Stimulated activated naive CD8-positive, alpha-beta T cell treated with anti-CD3 and anti-CD28 coated beads, Interleukin-15, Interleukin-2, amounts not matched to agents 100 ng/mL and 50 ng/mL, for 24 hours (primary cell): ENCODE results near the gene ITGA4.

Experiments
- H3K27ac Mint-ChIP-seq: one replicate; pipeline ENCODE4 v1.8.0; 2021; ENCODE audit warnings: mild to moderate bottlenecking, mixed read lengths
- H3K27me3 Mint-ChIP-seq: one replicate; pipeline ENCODE4 v1.8.0; 2021; ENCODE audit warnings: mixed read lengths
- H3K36me3 Mint-ChIP-seq: one replicate; pipeline ENCODE4 v1.8.0; 2021; ENCODE audit warnings: low read depth, mixed read lengths
- H3K4me1 Mint-ChIP-seq: one replicate; pipeline ENCODE4 v1.8.0; 2021; ENCODE audit warnings: low read depth, mixed read lengths
- H3K4me3 Mint-ChIP-seq: one replicate; pipeline ENCODE4 v1.8.0; 2021; ENCODE audit warnings: mild to moderate bottlenecking, mixed read lengths
- H3K9me3 Mint-ChIP-seq: one replicate; pipeline ENCODE4 v1.8.0; 2021; ENCODE audit warnings: mixed read lengths

Gene ITGA4

GRCh38 chr2:181466661-181467576 is 9.7 kb downstream of the ITGA4 start:
- H3K27me3 Mint-ChIP-seq, result no peaks in the 10 kb centered on the region
- peak overlapping the region; percentile 34 for H3K4me3 Mint-ChIP-seq
- H3K9me3 Mint-ChIP-seq, result peaks cover 3% of the 10 kb centered on the region
- H3K36me3 Mint-ChIP-seq, result peaks cover 52% of the 10 kb centered on the region
- H3K4me1 Mint-ChIP-seq, result peaks cover 99% of the 10 kb centered on the region
- peak overlapping the region; percentile 88 for H3K27ac Mint-ChIP-seq

GRCh38 chr2:181467966-181468707 is 11.0 kb downstream of the ITGA4 start:
- Mint-ChIP-seq H3K27me3 (no peaks in the 10 kb centered on the region), H3K36me3 (peaks cover 59% of the 10 kb centered on the region), H3K4me3 (peak overlapping the region; percentile 55), H3K27ac (peak overlapping the region; percentile 88), H3K4me1 (peaks cover 99% of the 10 kb centered on the region), H3K9me3 (peaks cover 3% of the 10 kb centered on the region)

- H3K36me3 Mint-ChIP-seq, result peaks cover 59% of the 10 kb centered on the region
- peak overlapping the region; percentile 55 for H3K4me3 Mint-ChIP-seq
- H3K27ac Mint-ChIP-seq, result peak overlapping the region; percentile 88
These were observed 11.6 kb downstream of the ITGA4 start for GRCh38 chr2:181468811-181469210.

GRCh38 chr2:181471226-181471625 is 14.0 kb downstream of the ITGA4 start:
- H3K4me3 Mint-ChIP-seq, result peak overlapping the region; percentile 63
- H3K9me3 Mint-ChIP-seq, result peaks cover 3% of the 10 kb centered on the region
- H3K27ac Mint-ChIP-seq, result peak overlapping the region; percentile 74
- peaks cover 83% of the 10 kb centered on the region for H3K4me1 Mint-ChIP-seq
- peaks cover 75% of the 10 kb centered on the region for H3K36me3 Mint-ChIP-seq
- H3K27me3 Mint-ChIP-seq, result no peaks in the 10 kb centered on the region

More at GRCh38 chr2:181468811-181469210, 11.6 kb downstream of the ITGA4 start:
- Mint-ChIP-seq H3K9me3 (peaks cover 3% of the 10 kb centered on the region), H3K27me3 (no peaks in the 10 kb centered on the region), H3K4me1 (peaks cover 99% of the 10 kb centered on the region)

- Mint-ChIP-seq H3K27me3 (no peaks in the 10 kb centered on the region), H3K27ac (peak overlapping the region; percentile 74), H3K9me3 (peaks cover 3% of the 10 kb centered on the region), H3K4me3 (peak overlapping the region; percentile 63), H3K4me1 (peaks cover 78% of the 10 kb centered on the region), H3K36me3 (peaks cover 80% of the 10 kb centered on the region)
These were observed 14.6 kb downstream of the ITGA4 start for GRCh38 chr2:181471783-181472182.

GRCh38 chr2:181472990-181473389 is 15.8 kb downstream of the ITGA4 start:
- peaks cover 66% of the 10 kb centered on the region for H3K4me1 Mint-ChIP-seq
- H3K36me3 Mint-ChIP-seq, result peaks cover 85% of the 10 kb centered on the region
- peak overlapping the region; percentile 31 for H3K4me3 Mint-ChIP-seq
- H3K9me3 Mint-ChIP-seq, result peaks cover 3% of the 10 kb centered on the region
- H3K27me3 Mint-ChIP-seq, result no peaks in the 10 kb centered on the region
- peak overlapping the region; percentile 88 for H3K27ac Mint-ChIP-seq

GRCh38 chr2:181474222-181474881 is 17.2 kb downstream of the ITGA4 start:
- no peak overlapping the region for H3K27ac Mint-ChIP-seq
- peaks cover 77% of the 10 kb centered on the region for H3K36me3 Mint-ChIP-seq
- H3K27me3 Mint-ChIP-seq, result no peaks in the 10 kb centered on the region
- no peaks in the 10 kb centered on the region for H3K9me3 Mint-ChIP-seq
- no peak overlapping the region for H3K4me3 Mint-ChIP-seq
- peaks cover 52% of the 10 kb centered on the region for H3K4me1 Mint-ChIP-seq

GRCh38 chr2:181483211-181483610 is 26.0 kb downstream of the ITGA4 start:
- no peak overlapping the region for H3K27ac Mint-ChIP-seq
- peaks cover 71% of the 10 kb centered on the region for H3K36me3 Mint-ChIP-seq
- H3K27me3 Mint-ChIP-seq, result no peaks in the 10 kb centered on the region
- no peaks in the 10 kb centered on the region for H3K9me3 Mint-ChIP-seq
- H3K4me3 Mint-ChIP-seq, result no peak overlapping the region
- H3K4me1 Mint-ChIP-seq, result no peaks in the 10 kb centered on the region

- no peaks in the 10 kb centered on the region for H3K9me3 Mint-ChIP-seq
- no peak overlapping the region for H3K4me3 Mint-ChIP-seq
- H3K27ac Mint-ChIP-seq, result no peak overlapping the region
- no peaks in the 10 kb centered on the region for H3K27me3 Mint-ChIP-seq
- no peaks in the 10 kb centered on the region for H3K4me1 Mint-ChIP-seq
- peaks cover 72% of the 10 kb centered on the region for H3K36me3 Mint-ChIP-seq
These were observed 26.7 kb downstream of the ITGA4 start for GRCh38 chr2:181483876-181484275.

- Mint-ChIP-seq H3K4me1 (no peaks in the 10 kb centered on the region), H3K36me3 (peaks cover 77% of the 10 kb centered on the region), H3K27ac (no peak overlapping the region), H3K4me3 (no peak overlapping the region), H3K27me3 (no peaks in the 10 kb centered on the region), H3K9me3 (no peaks in the 10 kb centered on the region)
These were observed 27.9 kb downstream of the ITGA4 start for GRCh38 chr2:181484851-181485637.

GRCh38 chr2:181485638-181485946 is 28.4 kb downstream of the ITGA4 start:
- H3K9me3 Mint-ChIP-seq, result no peaks in the 10 kb centered on the region
- no peaks in the 10 kb centered on the region for H3K4me1 Mint-ChIP-seq
- no peak overlapping the region for H3K4me3 Mint-ChIP-seq
- no peak overlapping the region for H3K27ac Mint-ChIP-seq
- no peaks in the 10 kb centered on the region for H3K27me3 Mint-ChIP-seq
- peaks cover 80% of the 10 kb centered on the region for H3K36me3 Mint-ChIP-seq

- no peaks in the 10 kb centered on the region for H3K27me3 Mint-ChIP-seq
- peaks cover 3% of the 10 kb centered on the region for H3K4me1 Mint-ChIP-seq
- no peak overlapping the region for H3K27ac Mint-ChIP-seq
- H3K4me3 Mint-ChIP-seq, result no peak overlapping the region
- peaks cover 39% of the 10 kb centered on the region for H3K36me3 Mint-ChIP-seq
- H3K9me3 Mint-ChIP-seq, result no peaks in the 10 kb centered on the region
These were observed 42.0 kb downstream of the ITGA4 start for GRCh38 chr2:181499231-181499630.

- peaks cover 36% of the 10 kb centered on the region for H3K36me3 Mint-ChIP-seq
- no peaks in the 10 kb centered on the region for H3K27me3 Mint-ChIP-seq
- H3K27ac Mint-ChIP-seq, result no peak overlapping the region
- no peak overlapping the region for H3K4me3 Mint-ChIP-seq
- H3K4me1 Mint-ChIP-seq, result peaks cover 3% of the 10 kb centered on the region
- H3K9me3 Mint-ChIP-seq, result no peaks in the 10 kb centered on the region
These were observed 43.0 kb downstream of the ITGA4 start for GRCh38 chr2:181500201-181500600.

GRCh38 chr2:181515719-181516118 is 58.5 kb downstream of the ITGA4 start:
- Mint-ChIP-seq H3K4me1 (peaks cover 31% of the 10 kb centered on the region), H3K9me3 (no peaks in the 10 kb centered on the region), H3K27ac (no peak overlapping the region), H3K36me3 (peaks cover 84% of the 10 kb centered on the region), H3K27me3 (no peaks in the 10 kb centered on the region), H3K4me3 (no peak overlapping the region)
